Hepatocyte (in vitro differentiated cells): ENCODE measurements around the gene TASP1.

Experiments
- CTCF ChIP-seq: fragments of 200-600 bp; sonication (generic); IDR thresholded peaks from 2 replicates; pipeline ENCODE4 v1.5.1; 2016; ENCODE audit warnings: antibody characterized with exemption, mild to moderate bottlenecking; ENCODE audit not compliant: poor library complexity
- EZH2 ChIP-seq: fragments of 200-600 bp; sonication (generic); IDR thresholded peaks from 2 replicates; pipeline ENCODE4 v1.6.1; 2016; ENCODE audit warnings: antibody characterized with exemption, mild to moderate bottlenecking, borderline replicate concordance

DNA sequence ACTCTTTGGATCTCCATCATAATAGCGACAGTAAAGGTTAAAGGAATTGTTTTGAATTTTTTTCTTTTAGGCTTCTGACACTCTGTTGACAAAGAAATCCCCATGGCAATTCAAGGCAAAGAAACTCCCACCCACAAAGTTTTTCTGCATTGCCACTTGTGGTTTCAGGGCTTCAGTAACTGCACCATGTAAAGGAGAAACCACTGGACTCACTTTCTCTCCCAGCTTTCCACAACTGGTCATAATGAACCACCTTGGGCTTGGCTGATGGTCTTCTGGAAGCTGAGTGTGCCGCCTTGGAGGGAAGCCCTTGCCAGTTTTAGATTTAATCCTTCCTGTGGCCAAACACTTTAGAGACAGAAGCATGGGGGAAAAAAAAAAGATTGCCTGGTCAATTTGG lies 254.6 kb downstream of the TASP1 start:
- TF ChIP-seq CTCF (no peak), EZH2 (no peak)
